HG02759 (cell line): Measurements from ENCODE around the gene ABCA2.
A peak's percentile ranks its signal among the peaks of the same experiment; 100 is the strongest.
"Not testable (repeated sequence)": the region's sequence is repeated elsewhere in the genome, so short reads cannot be mapped to it uniquely, and the experiment has no call there.

Experiments used
- ATAC-seq: cut with Tn5 transposase; IDR thresholded peaks from one replicate; pipeline ENCODE4 v1.9.1; 2021; ENCODE audit warnings: mild to moderate bottlenecking, moderate library complexity; ENCODE audit not compliant: unreplicated experiment

ABCA2 gene

DNA sequence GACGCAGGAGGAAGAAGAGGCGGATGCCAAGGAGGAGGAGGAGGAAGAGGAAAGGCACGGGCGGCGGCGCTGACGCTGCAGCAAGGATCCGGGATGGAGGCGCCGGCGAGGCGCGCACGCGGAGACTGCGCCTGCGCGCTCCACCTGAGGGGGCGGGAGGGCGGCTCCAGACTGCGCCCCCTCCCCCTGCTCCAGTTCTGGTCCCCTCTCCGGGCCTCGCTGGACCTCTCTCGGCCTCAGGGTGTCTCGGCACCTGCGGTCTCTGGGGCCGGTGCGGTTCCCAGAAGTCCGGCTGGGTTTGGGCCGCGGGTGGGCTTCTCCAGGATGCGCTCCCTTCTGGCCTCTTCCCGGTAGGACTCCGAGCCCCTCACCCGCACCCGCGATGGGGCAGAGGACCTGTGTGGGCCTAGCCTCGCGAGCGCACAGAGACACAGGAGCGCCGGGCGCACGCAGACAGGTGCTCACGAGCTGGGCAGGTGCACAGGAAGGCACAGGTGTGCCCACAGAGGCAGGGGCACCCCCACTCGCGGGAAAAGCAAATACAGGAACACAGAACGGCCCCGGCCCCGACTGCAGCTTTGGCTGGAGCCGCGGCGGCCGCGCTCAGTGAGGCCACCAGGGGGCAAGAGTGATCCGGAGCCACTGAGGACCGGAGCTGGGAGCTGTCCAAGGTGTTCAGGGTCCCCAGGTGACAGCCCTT is 18.2 kb upstream of the ABCA2 start, which contains the start of gene NPDC1:
Gene NPDC1, minus strand, starts transcription at position 90 of the 700 bp plus-strand sequence. CDS start 188 bp downstream, outside the sequence.
- ATAC-seq, result no peak

DNA sequence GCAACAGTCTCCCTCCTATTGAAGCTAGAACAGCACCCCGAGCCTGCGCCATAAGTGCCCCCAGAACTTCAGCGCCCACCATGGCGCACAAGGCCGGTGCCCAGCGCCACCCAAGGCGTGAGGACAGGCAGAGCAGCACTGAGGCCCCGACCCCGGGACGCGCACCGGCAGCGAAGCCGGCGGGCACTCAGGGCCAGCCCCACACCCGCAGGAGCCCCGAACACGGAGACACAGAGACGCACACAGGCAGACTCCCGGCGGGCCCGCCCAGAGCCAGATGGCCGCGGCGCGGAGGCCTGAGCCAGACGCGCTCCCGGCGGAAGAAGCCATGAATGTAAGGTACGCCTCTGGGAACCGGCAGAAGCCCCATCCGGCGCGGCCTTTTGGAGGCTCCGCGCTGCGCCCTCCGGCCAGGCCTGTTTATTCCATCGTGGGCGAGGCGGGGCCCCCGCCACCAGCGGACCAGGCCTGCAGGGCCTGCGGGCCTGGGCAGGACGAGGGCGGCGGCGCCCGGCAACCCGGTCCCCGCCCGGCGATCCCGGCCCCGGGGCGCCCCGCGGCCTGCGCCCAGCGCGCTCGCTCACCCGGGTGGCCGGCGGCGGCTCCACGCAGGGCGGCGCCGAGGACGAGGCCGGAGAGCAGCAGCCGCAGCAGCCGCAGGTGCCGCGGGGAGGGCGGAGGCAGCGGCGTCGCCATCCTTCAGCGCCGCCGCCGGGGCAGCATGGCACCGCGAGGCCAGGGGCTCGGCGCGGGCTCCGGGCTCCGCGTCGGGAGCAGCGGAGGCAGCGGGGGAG is 17.5 kb upstream of the ABCA2 start:
- no peak for ATAC-seq

DNA sequence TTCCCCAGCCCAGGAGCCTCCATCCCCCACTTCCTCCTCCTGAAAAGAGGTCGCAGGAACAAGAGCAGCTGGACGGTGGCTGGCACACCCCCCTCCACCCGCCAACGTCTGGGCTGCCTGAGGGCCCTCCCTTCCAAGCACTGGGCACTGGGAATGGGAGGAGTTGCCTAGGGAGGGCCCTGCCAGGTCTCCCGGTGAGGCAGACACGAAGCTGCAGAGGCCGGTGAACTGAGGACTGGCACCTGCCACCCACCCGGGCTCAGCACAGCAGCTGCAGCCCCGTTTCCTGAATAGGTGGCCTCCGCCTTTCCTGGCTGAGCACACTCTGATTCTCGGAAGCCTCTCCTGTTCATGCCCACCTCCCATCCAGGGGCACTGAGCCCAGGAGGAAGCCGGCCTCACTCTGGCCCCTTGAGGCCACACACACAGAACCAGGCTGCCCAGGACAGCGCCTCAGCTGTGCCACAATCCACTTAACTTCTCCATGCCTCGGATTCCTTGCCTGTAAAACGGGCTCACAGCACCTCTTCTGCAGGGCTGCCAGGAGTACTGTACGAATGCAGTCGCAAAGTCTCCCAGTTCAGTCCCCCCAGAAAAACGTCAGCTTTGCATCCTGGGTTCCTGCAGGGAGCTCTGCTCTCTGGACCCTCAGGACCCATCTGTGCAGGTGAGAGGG is 16.6 kb upstream of the ABCA2 start:
- ATAC-seq, result no peak

DNA sequence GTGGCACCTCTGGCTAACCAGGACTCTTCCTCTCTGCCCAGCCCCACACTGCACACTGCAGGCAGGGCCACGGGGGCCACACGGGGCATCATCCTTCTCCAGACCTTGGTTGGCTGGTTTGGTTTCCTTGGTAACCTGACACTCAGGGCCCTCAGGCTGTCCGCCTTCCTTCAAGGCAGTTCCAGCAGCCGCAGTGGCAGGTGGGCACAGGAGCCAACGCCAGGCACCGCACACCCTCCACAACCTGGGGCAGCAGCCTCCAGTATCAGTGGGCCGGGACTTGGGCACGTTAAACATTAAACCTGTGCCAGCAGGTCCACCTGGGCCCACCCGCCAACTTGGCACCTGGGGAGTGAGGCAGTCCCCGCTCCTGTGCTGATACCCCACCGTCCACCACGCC is 16.0 kb upstream of the ABCA2 start:
- ATAC-seq, result no peak

DNA sequence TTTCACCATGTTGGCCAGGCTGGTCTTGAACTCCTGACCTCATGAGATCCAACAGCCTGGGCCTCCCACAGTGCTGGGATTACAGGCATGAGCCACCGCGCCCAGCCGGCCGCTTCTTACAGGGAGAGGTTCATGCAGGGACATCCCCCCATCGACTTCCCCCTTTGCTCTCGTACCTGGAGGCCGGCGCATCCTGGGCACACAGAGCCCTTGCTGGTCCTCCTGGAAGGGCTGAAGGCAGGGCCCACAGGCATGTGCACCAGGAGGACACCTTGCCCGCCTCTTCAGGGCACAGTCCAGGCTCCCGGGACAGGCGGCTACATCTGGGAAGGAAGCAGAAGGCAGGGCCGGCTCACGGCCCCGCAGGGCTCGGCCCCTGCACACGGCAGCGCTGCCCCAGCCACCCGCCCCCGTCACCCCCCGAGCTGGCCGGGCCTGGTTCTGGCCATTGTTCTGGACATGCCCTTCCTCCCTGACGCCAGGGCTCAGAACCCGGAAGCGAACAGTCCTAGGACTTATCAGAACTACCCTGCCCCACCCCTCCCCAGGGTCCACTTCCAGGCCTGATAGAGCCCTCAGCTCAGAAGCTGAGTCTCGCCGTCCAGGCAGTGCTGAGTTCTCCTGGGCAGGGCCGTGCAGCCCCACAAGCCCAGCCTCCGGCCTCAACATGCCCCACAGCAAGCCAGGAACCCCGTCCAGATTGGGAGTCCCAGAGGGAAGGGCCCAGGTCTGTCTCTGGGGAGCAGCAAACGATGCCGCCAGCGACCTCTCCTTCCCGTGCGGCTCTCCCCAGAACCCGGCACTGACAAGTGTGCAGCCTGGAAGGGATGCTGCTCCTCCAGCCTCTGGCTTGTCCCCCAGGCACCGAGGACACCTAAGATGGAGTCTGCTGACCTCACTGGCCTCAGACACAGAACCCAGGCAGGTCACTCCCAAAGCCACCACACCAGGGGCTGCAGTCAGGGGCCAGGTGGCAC is 15.0 kb upstream of the ABCA2 start:
- no peak for ATAC-seq

DNA sequence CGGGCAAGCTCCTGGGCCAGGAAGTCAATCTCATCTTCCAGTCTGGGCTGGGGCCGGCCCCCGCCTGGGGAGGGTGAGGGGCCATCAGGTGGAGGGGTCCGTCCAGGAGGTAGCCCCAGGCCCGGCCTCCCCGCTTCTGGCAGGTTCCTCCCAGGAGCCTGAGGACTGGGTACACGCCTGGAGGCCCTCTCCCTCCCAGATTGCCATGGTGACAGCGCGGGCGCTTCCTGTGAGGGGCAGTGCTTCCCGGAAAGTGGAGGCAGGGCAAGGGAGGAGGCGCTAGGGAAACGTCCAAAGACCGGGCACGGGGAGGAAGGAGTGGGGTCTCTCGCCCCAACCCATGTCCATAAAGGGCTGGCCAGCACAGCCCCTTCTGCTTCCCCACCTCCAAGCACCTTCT is 13.1 kb upstream of the ABCA2 start:
- ATAC-seq, result no peak

DNA sequence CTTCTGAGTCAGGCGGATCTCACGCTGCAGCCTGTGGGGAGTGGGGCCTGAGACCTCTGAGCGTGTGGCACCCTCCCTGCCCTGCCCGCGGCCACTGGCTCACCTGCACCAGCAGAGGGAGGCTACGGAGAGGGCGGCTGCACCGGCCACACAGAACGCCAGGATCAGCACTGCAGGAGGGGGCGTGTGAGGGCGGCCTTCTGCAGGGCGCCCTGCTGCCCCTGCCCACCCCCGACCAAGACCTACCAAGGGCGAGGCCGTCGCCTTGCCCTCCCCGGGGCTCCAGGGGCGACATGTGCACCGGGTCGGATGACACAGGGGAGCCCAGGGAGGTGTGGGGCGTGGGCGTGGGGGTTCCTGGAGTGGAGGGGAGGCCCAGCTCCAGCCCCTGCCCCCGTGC is 12.5 kb upstream of the ABCA2 start:
- no peak for ATAC-seq

DNA sequence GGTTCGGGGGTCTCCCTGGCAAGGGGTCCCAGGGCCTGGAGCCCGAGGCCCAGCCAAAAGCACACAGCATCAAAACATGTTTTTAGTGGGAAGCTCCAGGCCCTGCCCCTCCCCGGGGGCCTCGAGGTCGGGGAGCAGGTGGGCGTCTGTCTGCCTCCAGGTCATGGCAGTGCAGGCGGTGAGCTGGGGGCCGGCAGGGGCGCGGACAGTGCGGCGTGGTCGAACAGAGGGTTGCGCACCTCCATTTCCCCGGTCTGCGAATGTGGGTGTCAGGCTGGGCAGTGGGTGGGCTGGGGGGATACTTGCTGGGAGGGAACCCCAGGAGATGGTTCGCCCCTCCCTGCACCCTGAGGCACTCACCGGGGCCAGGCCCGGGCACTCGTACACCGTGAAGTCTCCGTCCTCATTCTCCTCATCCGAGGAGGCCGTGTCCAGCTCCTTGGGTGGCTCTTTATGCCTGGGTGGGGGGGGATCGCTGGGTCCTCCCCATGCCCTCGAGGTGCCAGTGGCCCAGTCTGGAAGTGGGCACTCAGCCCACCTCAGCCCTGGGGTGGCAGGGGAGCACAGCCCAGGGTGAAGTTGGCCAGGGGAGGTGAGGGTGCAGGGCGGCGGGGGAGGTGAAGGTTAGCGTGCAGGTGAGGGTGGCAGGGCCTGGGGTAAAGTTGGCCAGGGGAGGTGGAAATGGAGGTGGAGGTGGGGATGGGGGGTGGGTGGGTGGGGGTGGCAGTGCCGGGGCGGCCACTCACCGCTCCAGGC is 11.8 kb upstream of the ABCA2 start:
- no peak for ATAC-seq

DNA sequence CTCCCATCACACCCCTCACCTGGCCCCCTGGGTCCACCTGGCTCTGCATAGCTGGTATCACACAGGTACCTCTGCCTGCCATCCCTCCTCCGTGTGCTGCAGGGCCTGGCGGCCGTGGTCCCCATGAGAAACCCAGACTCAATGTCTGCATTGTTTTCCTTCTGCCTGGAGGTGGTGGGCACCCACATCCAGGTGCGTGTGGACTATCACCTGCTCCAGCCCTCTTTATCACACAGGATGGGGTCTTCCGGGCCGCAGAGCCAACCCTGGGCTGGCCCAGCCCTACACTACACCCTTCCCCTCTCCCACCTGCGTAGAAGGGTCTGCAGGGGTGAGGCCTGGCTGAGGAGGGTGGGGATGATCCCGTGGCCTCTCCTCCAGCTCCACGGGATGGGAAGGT is 10.9 kb upstream of the ABCA2 start:
- no peak for ATAC-seq

DNA sequence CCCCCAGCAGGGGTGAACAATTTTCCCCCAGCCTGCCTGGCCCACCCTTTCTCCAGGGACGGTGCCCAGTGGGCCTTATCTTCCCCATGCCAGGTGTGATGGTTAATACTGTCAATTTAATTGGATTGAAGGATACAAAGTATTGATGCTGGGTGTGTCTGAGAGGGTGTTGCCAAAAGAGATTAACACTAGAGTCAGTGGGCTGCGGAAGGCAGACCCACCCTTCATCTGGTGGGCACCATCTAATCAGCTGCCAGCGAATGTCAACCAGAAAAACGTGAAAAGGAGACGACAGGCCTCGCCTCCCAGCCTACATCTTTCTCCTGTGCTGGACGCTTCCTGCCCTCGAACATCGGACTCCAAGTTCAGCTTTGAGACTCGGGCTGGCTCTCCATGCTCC is 9.4 kb upstream of the ABCA2 start:
- no peak for ATAC-seq

DNA sequence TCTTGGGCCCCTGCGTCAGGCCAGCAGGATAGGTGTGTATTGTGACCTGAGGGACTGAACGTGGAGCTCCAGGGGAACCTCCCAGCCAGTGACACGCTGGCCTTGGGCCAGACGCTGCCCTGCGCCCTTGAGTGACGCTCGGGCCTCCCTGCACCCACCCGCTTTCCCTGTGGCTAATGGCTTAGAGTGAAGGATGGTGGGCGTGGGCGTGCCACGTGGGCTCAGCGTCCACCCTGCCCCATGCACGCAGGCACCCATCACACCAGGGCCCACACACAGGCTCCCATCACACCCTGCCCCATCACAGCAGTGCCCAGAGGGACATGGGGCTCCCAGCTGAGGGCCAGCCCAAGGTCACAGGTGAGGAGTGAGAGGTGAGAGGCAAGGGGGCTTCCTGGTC is 9.0 kb upstream of the ABCA2 start:
- ATAC-seq, result no peak

DNA sequence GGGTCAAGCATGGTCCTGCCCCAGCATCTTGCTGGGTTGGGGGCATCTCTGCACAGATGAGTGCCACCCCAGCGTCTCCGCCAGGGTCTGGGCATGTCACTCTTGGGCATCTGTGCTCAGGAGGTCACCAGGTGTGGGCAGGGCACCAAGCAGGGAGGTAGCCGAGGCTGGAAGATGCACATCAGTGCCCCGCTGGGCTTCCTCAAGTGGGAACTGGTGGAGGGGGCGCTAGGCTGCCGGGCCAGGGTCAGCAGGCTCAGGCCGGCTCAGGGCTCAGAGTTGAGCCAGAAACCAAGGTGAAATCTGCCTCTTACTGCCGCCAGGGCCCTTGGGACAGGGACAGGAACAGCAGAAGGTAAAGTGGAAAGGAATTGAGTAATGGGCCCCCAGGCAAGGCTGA is 7.9 kb upstream of the ABCA2 start:
- no peak for ATAC-seq

DNA sequence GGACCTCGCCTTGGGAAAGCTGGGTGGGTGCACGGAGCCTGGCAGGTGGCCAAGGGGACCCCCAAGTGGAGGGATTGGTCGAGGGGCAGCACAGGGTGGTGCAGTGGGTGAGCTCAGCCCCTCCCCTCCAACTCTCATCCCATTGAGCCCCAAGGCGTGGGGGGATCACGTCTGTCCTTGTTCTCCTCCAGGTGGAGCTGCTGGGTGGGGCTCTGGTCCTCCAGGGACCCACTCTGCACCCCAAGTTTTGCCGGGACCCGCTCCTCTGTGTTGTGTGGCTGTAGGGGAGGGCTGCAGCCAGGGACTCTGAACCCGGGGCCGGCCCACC is 7.4 kb upstream of the ABCA2 start:
- ATAC-seq, result no peak

DNA sequence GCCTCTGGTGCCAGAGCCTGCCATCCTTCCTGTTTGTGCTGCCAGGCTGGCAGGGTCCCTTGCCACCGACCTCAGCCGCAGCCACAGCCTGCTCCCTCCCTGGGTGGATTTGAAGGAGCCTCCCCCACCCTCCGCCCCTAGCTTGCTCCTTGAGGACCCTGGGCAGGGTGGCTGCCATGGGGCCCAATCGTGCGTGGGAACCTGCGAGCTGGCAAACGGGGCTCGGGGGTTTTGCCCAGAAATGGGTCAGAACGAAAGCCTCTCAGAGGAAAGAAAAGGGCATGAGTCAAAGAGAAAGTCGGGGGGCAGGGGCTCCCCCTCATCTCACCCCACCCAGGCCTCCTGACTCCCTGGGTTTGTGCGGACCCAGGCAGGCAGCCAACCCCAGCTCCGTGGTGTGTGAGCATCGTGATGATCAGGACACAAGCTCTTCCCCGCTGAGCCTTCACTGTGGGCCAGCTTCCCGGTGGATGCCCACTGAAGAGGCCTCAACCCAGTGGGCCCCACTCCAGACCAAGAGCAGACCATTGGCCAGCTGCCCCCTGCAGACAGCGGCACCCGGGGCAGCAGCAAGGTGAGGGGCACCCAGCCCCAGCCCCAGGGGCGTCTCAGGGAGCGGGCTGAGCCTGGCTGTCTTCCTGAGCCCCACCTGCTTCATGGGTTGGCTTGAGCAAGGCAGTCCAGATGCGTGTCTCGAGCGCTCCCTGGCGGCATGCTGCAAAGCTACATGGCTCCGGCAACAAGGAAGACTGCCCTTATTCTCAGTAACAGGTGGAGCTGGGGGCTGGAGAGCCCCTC is 6.9 kb upstream of the ABCA2 start:
- peak; percentile 64 for ATAC-seq

DNA sequence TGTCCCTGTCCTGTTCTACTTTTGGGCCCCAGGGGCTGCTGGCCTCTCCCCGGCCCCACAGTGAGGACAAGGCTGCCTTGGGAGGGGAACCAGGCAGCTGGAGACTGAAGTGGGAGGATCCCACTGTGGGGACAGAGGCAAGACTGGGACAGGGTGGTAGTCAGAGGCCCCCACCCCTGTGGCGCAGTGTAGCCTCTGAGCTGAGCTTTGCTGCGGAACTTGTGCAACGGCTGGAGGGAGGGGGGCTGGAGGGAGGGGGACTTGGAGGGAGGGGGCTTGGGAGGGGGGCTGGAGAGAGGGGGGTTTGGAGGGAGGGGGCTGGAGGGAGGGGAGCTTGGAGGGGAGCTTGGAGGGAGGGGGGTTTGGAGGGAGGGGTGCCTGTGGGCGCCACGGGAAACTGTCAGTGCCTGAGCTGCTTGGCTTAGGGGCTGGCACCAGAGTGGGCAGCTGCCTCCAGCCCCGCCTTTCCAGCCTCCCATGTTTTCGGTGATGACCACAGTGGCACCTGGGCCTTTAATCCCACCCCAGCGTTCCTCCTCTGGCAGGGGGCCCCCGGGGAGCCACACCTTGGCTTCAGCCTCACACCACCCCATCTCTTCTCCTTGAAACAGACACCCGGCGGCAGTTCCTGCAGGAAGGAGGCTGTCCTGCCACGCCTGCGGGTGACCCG is 6.1 kb upstream of the ABCA2 start:
- ATAC-seq, result peak; percentile 16

DNA sequence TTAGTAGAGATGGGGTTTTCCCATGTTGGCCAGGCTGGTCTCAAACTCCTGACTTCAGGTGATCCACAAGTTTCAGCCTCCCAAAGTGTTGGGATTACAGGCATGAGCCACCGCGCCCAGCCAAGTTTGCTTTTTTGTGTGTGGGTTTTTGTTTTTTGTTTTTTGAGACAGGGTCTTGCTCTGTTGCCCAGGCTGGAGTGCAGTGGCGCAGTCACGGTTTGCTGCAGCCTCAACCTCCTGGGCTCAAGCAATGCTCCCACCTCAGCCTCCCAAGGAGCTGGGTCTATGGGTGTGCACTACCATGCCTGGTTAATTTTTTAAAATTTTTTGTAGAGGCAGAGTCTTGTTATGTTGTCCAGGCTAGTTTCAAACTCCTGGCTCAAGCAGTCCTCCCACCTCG is 5.4 kb upstream of the ABCA2 start:
- ATAC-seq, result not testable (repeated sequence)

DNA sequence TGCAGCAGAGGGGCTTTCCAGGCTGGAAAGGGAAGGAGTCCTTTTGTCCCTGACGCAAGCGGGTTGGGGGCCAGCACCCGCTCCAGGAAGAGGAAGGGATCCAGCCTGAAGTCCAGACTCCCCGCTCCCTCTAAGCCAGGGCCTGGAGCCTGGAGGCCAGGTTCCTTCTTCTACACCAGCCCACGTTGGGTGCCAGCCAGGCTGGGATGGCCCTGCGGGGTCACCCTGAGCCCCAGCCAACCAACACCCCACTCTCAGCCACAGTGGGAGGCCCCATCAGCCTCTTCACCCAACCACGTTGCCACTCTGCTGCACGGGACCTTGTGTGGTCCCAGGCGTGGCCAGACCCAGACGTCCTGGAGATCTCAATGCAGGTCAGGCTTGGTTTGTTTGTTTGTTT is 4.8 kb upstream of the ABCA2 start:
- ATAC-seq, result no peak

DNA sequence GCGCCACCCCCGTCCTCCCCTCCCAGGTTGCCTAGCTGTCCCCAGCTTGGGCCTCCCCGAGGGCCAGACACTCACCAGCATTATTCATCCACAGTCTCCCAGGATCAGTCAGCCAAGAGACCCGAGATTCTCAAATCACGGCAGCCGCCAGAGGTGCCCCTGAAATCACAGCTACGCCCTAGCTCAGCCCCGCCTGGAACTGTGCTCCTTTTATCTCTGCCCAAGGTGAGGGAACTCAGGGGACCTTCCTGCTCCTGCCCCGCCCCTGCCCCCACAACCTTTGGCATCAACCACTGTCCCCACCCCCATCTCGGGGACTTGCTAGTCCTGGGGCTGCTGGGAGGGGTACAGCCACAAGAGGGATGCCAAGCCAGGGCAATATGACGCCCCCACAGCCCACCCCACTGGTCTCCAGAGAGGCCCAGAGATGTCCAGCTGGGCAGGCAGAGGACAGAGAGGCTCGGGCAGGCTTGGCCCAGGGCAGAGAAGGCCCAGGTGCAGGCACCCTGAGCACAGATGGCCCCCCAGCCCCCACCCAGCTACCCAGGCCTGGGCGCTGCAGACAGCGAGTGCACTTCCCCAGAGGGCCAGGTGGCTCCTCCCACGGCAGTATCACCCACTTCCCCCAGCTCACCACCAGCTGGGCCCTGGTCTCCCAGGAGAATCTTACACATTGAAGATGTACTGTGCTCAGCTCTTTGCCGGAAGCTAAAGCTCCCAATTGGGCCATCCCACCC is 4.0 kb upstream of the ABCA2 start, which contains the start of gene FUT7:
Gene FUT7, minus strand, starts transcription at position 185 of the 737 bp plus-strand sequence. Its CDS starts 97 bp downstream, at position 88.
- no peak for ATAC-seq
